ENCODE results near the gene MAPK8IP3.
"Not testable (repeated sequence)": the region's sequence is repeated elsewhere in the genome, so short reads cannot be mapped to it uniquely, and the experiment has no call there.

MAPK8IP3 gene

DNA sequence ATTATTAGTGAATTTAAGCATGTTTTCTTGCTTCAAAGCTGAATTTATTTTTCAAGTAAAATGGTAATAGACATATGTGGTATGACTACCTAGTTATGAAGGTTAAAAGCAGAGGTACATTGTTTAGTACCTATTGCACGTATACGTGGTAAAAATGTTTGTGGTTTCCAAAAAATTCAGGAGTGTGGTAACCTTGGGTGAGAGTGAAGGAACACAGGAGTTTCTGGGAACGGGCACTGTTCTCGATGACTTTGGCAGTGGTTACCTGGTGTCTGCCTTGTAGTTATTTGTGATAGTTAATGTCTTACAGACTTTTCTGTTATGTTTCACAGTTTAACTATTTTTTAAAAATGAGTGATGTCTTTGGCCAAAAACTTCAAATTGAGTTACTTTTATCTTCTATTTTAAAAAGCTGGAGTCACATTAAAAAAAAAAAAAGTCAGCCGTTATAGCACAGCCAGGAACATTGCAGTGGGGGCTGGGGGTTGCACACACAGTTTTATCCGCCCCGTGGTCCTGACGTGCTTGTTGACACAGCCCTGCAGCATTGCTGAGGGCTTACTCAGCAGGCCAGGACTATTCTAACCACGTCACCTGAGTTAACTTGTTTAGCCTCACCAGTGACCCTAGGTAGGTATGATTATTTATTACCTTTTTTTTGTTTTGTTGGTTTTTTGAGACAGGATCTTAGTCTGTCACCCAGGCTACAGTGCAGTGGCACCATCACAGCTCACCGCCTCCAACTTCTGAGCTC lies 17.0 kb upstream of the MAPK8IP3 start:
- no peak overlapping the region for H3K27ac Mint-ChIP-seq
- ATAC-seq (replicated peaks), result no peak
- no peak overlapping the region for H3K4me3 Mint-ChIP-seq
- peaks cover 60% of the 10 kb centered on the region for H3K36me3 Mint-ChIP-seq (ENCODE audit: insufficient read depth)
- no peak for DNase-seq
- H3K4me1 Mint-ChIP-seq (ENCODE audit: low read depth in 2 of 2), result peaks cover 0 to 5% of the 10 kb centered on the region in 2 donors
- H3K27me3 Mint-ChIP-seq, result no peaks in the 10 kb centered on the region
- no peaks in the 10 kb centered on the region for H3K9me3 Mint-ChIP-seq

DNA sequence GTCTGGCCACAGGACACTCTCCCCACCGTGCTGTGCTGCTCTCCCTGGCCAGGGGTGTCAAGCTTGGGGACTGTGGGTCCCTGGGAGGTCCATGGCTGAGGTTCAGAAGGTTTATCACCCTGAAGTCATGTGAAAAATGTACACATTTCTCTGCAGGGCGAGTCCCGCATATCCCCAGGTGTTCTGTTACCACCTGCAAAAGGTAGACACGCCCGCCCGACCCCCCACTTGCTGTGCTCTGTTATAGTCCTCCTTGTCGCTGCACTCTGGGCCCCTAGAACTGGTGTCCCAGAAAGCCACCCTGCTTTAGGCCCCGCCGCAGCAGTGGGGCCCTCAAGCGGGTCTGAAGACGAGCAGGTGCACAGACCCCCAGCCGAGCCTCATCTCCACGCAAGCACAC lies 16.1 kb upstream of the MAPK8IP3 start:
- peaks cover 59% of the 10 kb centered on the region for H3K36me3 Mint-ChIP-seq (ENCODE audit: insufficient read depth)
- no peaks in the 10 kb centered on the region for H3K9me3 Mint-ChIP-seq
- peaks cover 0 to 5% of the 10 kb centered on the region in 2 donors for H3K4me1 Mint-ChIP-seq (ENCODE audit: low read depth in 2 of 2)
- H3K4me3 Mint-ChIP-seq, result no peak overlapping the region
- no peak for ATAC-seq (replicated peaks)
- H3K27me3 Mint-ChIP-seq, result no peaks in the 10 kb centered on the region
- H3K27ac Mint-ChIP-seq, result no peak overlapping the region
- no peak for DNase-seq

DNA sequence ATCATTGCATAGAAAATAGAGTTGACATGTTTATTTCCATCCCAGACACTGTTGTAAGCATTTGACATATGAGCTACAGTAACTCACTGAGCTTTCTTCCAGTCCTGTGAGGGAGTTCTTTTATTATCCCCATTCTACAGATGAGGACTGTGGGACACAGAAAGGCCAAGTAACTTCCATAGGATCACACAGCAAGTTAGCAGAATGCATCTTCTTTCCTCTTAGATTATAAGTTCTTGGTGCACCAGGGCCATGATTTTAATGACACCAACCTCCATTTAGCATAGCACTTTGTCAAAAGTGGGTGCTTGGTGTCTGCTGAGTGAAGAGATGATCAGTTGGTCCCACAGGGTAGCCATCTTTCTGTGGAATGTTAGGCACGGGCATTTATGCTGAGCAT lies 15.2 kb upstream of the MAPK8IP3 start:
- Mint-ChIP-seq H3K27ac (no peak overlapping the region), H3K27me3 (no peaks in the 10 kb centered on the region), H3K4me1 (ENCODE audit: low read depth in 2 of 2) (peaks cover 0 to 5% of the 10 kb centered on the region in 2 donors), H3K9me3 (no peaks in the 10 kb centered on the region), H3K4me3 (no peak overlapping the region), H3K36me3 (ENCODE audit: insufficient read depth) (peaks cover 58% of the 10 kb centered on the region)
- no peak for DNase-seq
- ATAC-seq (replicated peaks), result no peak

DNA sequence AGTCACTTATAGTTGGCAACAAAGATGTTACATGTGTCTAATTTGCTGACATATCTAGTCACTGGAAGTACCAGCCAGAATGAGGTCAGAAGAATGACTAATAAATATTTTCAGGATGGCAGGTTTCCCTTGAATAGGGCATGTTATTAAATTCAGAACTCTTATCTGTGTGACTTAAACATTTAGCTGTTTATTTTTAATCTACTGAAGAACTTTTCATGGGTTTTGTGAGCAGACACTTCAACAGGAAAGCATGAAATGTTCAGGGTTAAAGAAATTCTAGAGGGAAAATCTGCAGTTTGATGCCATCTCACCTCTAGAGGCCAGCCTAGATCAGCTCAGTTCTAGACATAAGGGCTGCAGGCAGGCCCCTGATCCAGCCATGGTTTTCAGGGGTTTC lies 14.7 kb upstream of the MAPK8IP3 start:
- Mint-ChIP-seq H3K27me3 (no peaks in the 10 kb centered on the region), H3K4me3 (no peak overlapping the region), H3K27ac (no peak overlapping the region), H3K36me3 (ENCODE audit: insufficient read depth) (peaks cover 55% of the 10 kb centered on the region), H3K9me3 (no peaks in the 10 kb centered on the region), H3K4me1 (ENCODE audit: low read depth in 2 of 2) (peaks cover 0 to 5% of the 10 kb centered on the region in 2 donors)
- ATAC-seq (replicated peaks) (no peak), DNase-seq (no peak)

DNA sequence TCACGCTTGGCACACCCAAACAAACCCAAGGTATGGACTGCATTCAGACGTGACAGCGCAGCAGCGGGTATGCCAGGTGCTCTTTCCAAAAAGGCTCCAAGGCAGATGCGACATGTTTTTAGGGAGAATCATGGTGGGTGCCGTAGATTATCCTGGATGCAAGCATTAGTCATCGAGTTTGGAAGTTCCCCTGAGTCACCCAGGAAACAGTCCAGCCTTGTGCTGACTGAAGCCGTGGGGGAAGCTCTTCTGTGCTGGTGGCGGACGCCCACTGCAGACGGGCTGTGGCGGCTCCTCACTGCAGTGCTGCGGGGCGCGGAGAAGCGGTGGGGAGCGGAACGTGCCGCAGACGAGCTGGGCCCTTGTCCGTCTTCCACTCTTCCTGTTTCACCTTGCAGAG lies 14.0 kb upstream of the MAPK8IP3 start:
- H3K9me3 Mint-ChIP-seq, result no peaks in the 10 kb centered on the region
- H3K36me3 Mint-ChIP-seq (ENCODE audit: insufficient read depth), result peaks cover 51% of the 10 kb centered on the region
- no peak overlapping the region for H3K27ac Mint-ChIP-seq
- H3K27me3 Mint-ChIP-seq, result no peaks in the 10 kb centered on the region
- no peak for DNase-seq
- ATAC-seq (replicated peaks), result no peak
- H3K4me1 Mint-ChIP-seq (ENCODE audit: low read depth in 2 of 2), result peaks cover 0 to 5% of the 10 kb centered on the region in 2 donors
- H3K4me3 Mint-ChIP-seq, result no peak overlapping the region

DNA sequence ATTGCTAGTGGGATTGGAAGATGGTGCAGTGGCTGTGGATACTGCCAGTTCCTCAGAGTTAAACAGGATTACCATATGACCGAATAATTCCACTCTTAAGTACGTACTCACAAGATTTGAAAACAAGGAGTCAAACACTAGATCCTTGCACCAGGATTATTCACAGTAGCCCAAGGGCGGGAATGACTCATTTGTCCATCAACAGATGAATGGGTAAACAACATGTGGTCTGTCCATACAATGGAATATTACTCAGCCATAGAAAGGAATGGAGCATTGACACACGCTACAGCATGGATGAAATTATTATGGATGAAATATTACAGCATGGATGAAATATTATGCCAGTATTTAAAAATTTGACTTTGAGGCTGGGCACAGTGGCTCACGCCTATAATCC lies 9.1 kb upstream of the MAPK8IP3 start:
- Mint-ChIP-seq H3K27ac (no peak overlapping the region), H3K4me3 (no peak overlapping the region), H3K9me3 (no peaks in the 10 kb centered on the region), H3K27me3 (no peaks in the 10 kb centered on the region), H3K36me3 (ENCODE audit: insufficient read depth) (peaks cover 29% of the 10 kb centered on the region), H3K4me1 (ENCODE audit: low read depth in 2 of 2) (no peaks in the 10 kb centered on the region)
- ATAC-seq (replicated peaks), result no peak
- DNase-seq, result no peak

DNA sequence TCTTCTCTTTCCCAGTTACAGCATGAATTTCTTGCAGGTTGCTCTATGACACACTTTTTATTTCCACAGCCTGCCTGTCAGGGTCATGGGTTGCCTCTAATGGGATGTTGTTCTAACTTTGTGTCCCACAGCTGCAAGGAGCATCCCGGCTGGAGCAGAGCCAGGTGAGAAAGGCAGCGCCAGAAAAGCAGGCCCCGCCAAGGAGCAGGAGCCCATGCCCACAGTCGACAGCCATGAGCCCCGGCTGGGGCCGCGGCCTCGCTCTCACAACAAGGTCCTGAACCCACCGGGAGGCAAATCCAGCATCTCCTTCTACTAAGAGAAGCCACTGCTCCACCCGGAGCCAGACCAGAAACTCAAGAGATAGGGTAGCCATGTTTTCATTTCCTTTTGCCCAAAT lies 7.3 kb upstream of the MAPK8IP3 start:
- Mint-ChIP-seq H3K4me1 (ENCODE audit: low read depth in 2 of 2) (no peaks in the 10 kb centered on the region), H3K4me3 (no peak overlapping the region), H3K36me3 (ENCODE audit: insufficient read depth) (peaks cover 20% of the 10 kb centered on the region), H3K27me3 (no peaks in the 10 kb centered on the region), H3K27ac (peak overlapping the region in 1 of 2 donors; percentile 70), H3K9me3 (no peaks in the 10 kb centered on the region)
- DNase-seq (no peak), ATAC-seq (replicated peaks) (no peak)

DNA sequence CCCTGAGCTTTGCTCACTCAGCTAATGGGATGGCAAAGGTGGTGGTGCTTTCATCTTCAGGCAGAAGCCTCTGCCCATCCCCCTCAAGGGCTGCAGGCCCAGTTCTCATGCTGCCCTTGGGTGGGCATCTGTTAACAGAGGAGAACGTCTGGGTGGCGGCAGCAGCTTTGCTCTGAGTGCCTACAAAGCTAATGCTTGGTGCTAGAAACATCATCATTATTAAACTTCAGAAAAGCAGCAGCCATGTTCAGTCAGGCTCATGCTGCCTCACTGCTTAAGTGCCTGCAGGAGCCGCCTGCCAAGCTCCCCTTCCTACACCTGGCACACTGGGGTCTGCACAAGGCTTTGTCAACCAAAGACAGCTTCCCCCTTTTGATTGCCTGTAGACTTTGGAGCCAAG lies 5.7 kb upstream of the MAPK8IP3 start:
- no peak for DNase-seq
- ATAC-seq (replicated peaks), result no peak
- H3K27me3 Mint-ChIP-seq, result no peaks in the 10 kb centered on the region
- H3K9me3 Mint-ChIP-seq, result no peaks in the 10 kb centered on the region
- H3K4me3 Mint-ChIP-seq, result no peak overlapping the region
- peaks cover 0 to 8% of the 10 kb centered on the region in 2 donors for H3K4me1 Mint-ChIP-seq (ENCODE audit: low read depth in 2 of 2)
- no peak overlapping the region for H3K27ac Mint-ChIP-seq
- peaks cover 17% of the 10 kb centered on the region for H3K36me3 Mint-ChIP-seq (ENCODE audit: insufficient read depth)

DNA sequence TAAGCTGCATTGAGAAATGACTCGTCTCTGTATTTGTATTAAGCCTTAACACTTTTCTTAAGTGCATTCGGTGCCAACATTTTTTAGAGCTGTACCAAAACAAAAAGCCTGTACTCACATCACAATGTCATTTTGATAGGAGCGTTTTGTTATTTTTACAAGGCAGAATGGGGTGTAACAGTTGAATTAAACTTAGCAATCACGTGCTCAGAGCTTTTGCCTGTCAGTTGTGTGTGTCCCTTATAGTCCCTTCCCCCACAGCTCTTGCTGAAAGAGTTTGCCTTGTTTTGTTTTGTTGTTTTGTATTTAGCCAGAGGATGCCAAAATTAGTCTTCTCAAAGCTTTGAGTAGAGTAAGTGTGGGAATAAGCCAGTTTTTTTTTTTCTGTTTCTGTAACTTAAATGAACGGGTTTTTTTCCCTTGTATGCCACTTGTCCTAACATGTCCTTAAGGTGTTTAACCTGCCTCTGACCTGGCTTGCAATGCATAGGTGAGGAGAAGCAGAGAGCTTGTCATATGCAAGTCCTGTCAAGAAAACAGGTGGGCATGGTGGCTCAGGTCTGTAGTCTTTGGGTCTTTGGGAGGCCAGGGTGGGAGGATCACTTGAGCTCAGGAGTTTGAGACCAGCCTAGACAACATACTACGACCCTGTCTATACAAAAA lies 4.6 kb upstream of the MAPK8IP3 start:
- no peak for ATAC-seq (replicated peaks)
- Mint-ChIP-seq H3K4me1 (ENCODE audit: low read depth in 2 of 2) (peaks cover 0 to 11% of the 10 kb centered on the region in 2 donors), H3K9me3 (no peaks in the 10 kb centered on the region), H3K27ac (peak overlapping the region in 1 of 2 donors; percentile 9), H3K4me3 (no peak overlapping the region), H3K27me3 (no peaks in the 10 kb centered on the region), H3K36me3 (ENCODE audit: insufficient read depth) (peaks cover 25% of the 10 kb centered on the region)
- no peak for DNase-seq

DNA sequence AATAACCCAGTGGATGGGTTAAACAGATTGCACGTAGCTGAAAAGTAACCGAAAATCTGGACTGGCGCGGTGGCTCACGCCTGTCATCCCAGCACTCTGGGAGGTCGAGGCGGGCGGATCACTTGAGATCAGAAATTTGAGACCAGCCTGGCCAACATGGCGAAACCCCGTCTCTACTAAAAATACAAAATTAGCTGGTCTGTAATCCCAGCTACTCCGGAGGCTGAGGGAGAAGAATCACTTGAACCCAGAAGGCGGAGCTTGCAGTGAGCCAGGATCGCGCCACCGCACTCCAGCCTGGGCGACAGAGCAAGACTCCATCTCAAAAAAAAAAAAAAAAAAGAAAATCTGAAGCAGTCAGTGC lies 689 bp upstream of the MAPK8IP3 start:
- Mint-ChIP-seq H3K4me3 (peak overlapping the region; percentile 97 to 100), H3K4me1 (ENCODE audit: low read depth in 2 of 2) (peaks cover 18 to 33% of the 10 kb centered on the region in 2 donors), H3K27ac (peak overlapping the region; percentile 99), H3K36me3 (ENCODE audit: insufficient read depth) (peaks cover 37% of the 10 kb centered on the region)
- peak in 2 of 3 experiments; percentile 2 to 26 for DNase-seq
- not testable (repeated sequence) for H3K27me3 Mint-ChIP-seq, H3K9me3 Mint-ChIP-seq
- peak; percentile 23 for ATAC-seq (replicated peaks)

DNA sequence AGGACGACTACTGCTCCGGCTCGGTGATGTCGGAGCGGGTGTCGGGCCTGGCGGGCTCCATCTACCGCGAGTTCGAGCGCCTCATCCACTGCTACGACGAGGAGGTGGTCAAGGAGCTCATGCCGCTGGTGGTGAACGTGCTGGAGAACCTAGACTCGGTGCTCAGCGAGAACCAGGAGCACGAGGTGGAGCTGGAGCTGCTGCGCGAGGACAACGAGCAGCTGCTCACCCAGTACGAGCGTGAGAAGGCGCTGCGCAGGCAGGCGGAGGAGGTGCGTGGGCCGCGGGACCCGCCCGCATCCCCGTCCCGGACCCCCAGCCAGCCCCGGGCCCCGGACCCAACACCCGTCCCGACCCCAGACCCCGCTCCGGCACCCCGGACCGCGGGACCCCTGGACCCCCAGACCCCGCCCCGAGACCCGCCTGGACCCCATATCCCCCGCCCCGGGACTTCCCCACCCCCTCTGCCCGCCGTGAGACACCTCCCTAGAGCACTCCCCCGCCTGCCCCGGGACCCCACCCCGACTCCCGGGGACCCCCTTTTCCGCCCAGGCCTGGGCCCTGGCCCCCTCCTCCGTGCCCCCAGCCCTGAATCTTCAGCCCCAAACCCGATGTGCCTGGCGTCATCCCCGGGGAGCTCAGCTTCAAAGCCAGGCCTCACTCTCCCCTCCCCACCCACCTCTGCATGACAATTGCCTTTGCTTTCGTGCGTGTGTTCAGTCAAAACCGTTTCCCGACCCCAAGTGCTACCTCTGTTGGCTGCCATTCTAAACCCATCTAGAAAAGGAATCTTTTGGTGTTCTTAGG lies 594 bp downstream of the MAPK8IP3 start:
- ATAC-seq (replicated peaks) (peak; percentile 29), DNase-seq (peak; percentile 7 to 38 (median 15))
- Mint-ChIP-seq H3K4me3 (peak overlapping the region; percentile 97 to 100), H3K27me3 (no peaks in the 10 kb centered on the region), H3K27ac (peak overlapping the region; percentile 99), H3K36me3 (ENCODE audit: insufficient read depth) (peaks cover 45% of the 10 kb centered on the region), H3K9me3 (no peaks in the 10 kb centered on the region), H3K4me1 (ENCODE audit: low read depth in 2 of 2) (peaks cover 18 to 36% of the 10 kb centered on the region in 2 donors)

DNA sequence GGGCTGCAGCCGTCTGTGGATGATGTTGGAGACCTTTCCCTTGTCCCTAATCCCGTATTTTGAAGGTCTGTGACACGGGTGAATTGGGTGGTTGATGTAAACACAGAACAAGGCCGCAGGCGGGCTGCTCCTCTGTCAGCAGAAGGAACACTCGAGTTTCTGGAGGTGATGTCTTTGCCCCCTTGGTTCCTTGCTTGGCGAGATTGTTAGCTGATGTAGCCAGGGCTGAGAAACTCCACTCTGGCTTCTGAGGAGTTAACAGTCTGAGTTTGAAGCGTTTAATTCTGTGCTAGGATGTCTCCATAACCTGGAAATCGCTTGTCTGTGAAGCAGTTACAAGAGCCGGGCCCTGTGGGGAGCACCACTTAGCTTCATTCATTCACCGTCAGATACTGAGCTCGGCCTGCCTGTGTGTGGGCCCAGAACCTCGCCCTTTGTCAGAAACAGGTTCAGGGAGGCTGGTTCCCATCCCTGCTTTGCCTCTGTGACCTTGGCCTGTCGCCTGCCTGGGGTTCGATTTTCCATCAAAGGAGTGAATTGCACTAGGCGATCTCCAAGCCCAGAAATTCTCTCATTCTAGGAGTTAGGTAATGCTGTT lies 1.3 kb downstream of the MAPK8IP3 start:
- DNase-seq (no peak), ATAC-seq (replicated peaks) (no peak)
- H3K4me3 Mint-ChIP-seq, result peak overlapping the region; percentile 97 to 100
- H3K27me3 Mint-ChIP-seq, result no peaks in the 10 kb centered on the region
- peaks cover 46% of the 10 kb centered on the region for H3K36me3 Mint-ChIP-seq (ENCODE audit: insufficient read depth)
- H3K4me1 Mint-ChIP-seq (ENCODE audit: low read depth in 2 of 2), result peaks cover 18 to 37% of the 10 kb centered on the region in 2 donors
- no peaks in the 10 kb centered on the region for H3K9me3 Mint-ChIP-seq
- peak overlapping the region; percentile 82 to 99 for H3K27ac Mint-ChIP-seq

DNA sequence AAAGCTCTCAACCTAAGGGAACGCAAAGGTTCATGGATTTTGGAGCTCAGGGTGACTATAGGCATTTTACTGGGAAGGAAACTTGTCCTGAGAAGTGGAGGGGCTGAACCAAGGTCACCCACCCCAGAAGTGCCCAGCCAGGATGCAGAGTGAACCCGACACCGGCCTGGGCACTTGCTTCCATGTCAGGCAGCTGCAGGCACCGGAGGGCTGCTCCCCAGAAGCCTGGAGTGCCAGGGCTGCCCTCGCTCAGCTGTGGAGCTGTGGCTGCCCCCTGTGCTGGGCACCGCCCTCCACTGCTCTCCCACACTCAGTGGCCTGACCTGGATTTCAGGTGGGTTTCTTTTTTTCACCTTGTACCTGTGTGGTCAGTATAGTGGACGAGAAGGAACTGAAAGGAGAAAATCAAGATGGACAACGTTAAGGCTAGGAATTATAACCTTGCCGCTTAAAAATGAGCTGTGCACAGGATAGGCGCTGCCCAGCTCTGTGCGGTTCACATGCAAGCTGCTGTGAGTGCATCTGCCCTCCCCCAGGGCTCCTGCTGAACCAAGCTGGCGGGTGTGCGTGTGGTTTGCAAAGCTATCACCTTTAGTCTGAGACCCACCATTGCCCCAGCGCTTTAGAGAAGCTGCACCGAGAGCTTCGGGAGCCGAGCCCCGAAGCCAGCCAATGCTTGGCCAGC lies 2.2 kb downstream of the MAPK8IP3 start:
- peak overlapping the region; percentile 52 to 82 for H3K27ac Mint-ChIP-seq
- H3K4me1 Mint-ChIP-seq (ENCODE audit: low read depth in 2 of 2), result peaks cover 18 to 38% of the 10 kb centered on the region in 2 donors
- DNase-seq (peak in 1 of 3 experiments; percentile 21), ATAC-seq (replicated peaks) (peak; percentile 22)
- H3K4me3 Mint-ChIP-seq, result peak overlapping the region; percentile 97 to 100
- H3K27me3 Mint-ChIP-seq, result no peaks in the 10 kb centered on the region
- H3K9me3 Mint-ChIP-seq, result no peaks in the 10 kb centered on the region
- H3K36me3 Mint-ChIP-seq (ENCODE audit: insufficient read depth), result peaks cover 50% of the 10 kb centered on the region
